Prostate gland (tissue), 2 donors: ENCODE measurements around the gene FAM107A.
A peak's percentile ranks its signal among the peaks of the same experiment; 100 is the strongest.

ENCODE experiments used
- CTCF ChIP-seq, 4 experiments: fragments of 200-600 bp in 2 of 4; fragments of 450-650 bp in 2 of 4; sonication (generic) in 2 of 4; IDR thresholded peaks; 1 replicate in 3 of 4; 2 replicates in 1 of 4; pipeline ENCODE4 v1.5.1; 2016 to 2019; ENCODE audit warnings: antibody characterized with exemption in 4 of 4, mild to moderate bottlenecking in 2 of 4, moderate library complexity in 2 of 4
- POLR2A ChIP-seq: fragments of 450-650 bp; IDR thresholded peaks from one replicate; pipeline ENCODE4 v1.6.1; 2016; ENCODE audit warnings: antibody characterized with exemption, mild to moderate bottlenecking
- POLR2AphosphoS5 ChIP-seq: sonication (generic); formaldehyde crosslinking; IDR thresholded peaks from one replicate; pipeline ENCODE4 v1.6.1; 2017; ENCODE audit warnings: antibody characterized with exemption

- TF ChIP-seq CTCF (IDR thresholded peaks at IDR 0.05) (peak; percentile 86 to 96 (median 92)), POLR2A (no peak), POLR2AphosphoS5 (peak; percentile 63)
Measured at GRCh38 chr3:58532794-58533220, 44.4 kb downstream of the FAM107A start.
